ENCODE results near the gene SRRM4.
"Not testable (repeated sequence)": the region's sequence is repeated elsewhere in the genome, so short reads cannot be mapped to it uniquely, and the experiment has no call there.

The SRRM4 gene

GRCh38 chr12:119100933-119101332 is 119.6 kb downstream of the SRRM4 start:
- Mint-ChIP-seq H3K36me3 (no peaks in the 10 kb centered on the region), H3K9me3 (peaks cover 21% of the 10 kb centered on the region), H3K27me3 (no peaks in the 10 kb centered on the region), H3K4me1 (no peaks in the 10 kb centered on the region), H3K27ac (no peak overlapping the region), H3K4me3 (no peak overlapping the region)
- no peak for DNase-seq
- CTCF ChIA-PET: no interaction called here

- Mint-ChIP-seq H3K4me3 (no peak overlapping the region), H3K27me3 (no peaks in the 10 kb centered on the region), H3K4me1 (no peaks in the 10 kb centered on the region), H3K27ac (no peak overlapping the region), H3K36me3 (no peaks in the 10 kb centered on the region), H3K9me3 (peaks cover 18% of the 10 kb centered on the region)
- no peak for DNase-seq
- CTCF ChIA-PET: no interaction called here
Observed at GRCh38 chr12:119102274-119102673, 120.9 kb downstream of the SRRM4 start.

GRCh38 chr12:119102714-119103113 is 121.4 kb downstream of the SRRM4 start:
- H3K4me1 Mint-ChIP-seq: no peaks in the 10 kb centered on the region
- no peak for DNase-seq
- CTCF ChIA-PET: no interaction called here
- no peaks in the 10 kb centered on the region for H3K36me3 Mint-ChIP-seq
- no peak overlapping the region for H3K4me3 Mint-ChIP-seq
- no peak overlapping the region for H3K27ac Mint-ChIP-seq
- no peaks in the 10 kb centered on the region for H3K27me3 Mint-ChIP-seq
- peaks cover 14% of the 10 kb centered on the region for H3K9me3 Mint-ChIP-seq

- H3K36me3 Mint-ChIP-seq, DNase-seq, H3K4me3 Mint-ChIP-seq, H3K27ac Mint-ChIP-seq, H3K4me1 Mint-ChIP-seq, CTCF ChIA-PET, H3K9me3 Mint-ChIP-seq, H3K27me3 Mint-ChIP-seq: not testable (repeated sequence)
Observed at GRCh38 chr12:119104969-119105368, 123.6 kb downstream of the SRRM4 start.

GRCh38 chr12:119113496-119113986 is 132.2 kb downstream of the SRRM4 start:
- no peaks in the 10 kb centered on the region for H3K4me1 Mint-ChIP-seq
- CTCF ChIA-PET: no interaction called here
- H3K36me3 Mint-ChIP-seq: no peaks in the 10 kb centered on the region
- H3K27me3 Mint-ChIP-seq: no peaks in the 10 kb centered on the region
- no peak overlapping the region for H3K4me3 Mint-ChIP-seq
- DNase-seq: no peak
- H3K27ac Mint-ChIP-seq: no peak overlapping the region
- peaks cover 2% of the 10 kb centered on the region for H3K9me3 Mint-ChIP-seq

GRCh38 chr12:119114294-119114693 is 133.0 kb downstream of the SRRM4 start:
- Mint-ChIP-seq H3K4me1 (no peaks in the 10 kb centered on the region), H3K9me3 (peaks cover 2% of the 10 kb centered on the region), H3K4me3 (no peak overlapping the region), H3K27me3 (no peaks in the 10 kb centered on the region), H3K36me3 (no peaks in the 10 kb centered on the region), H3K27ac (no peak overlapping the region)
- DNase-seq: no peak
- CTCF ChIA-PET: interaction anchor here (0.8 to 1.5 kb wide), 2 partner anchors 49 to 299 kb away, joined by 3 to 7 read pairs; no protein-coding TSS in a partner anchor

GRCh38 chr12:119115296-119115905 is 134.1 kb downstream of the SRRM4 start:
- H3K36me3 Mint-ChIP-seq: no peaks in the 10 kb centered on the region
- H3K4me1 Mint-ChIP-seq: no peaks in the 10 kb centered on the region
- CTCF ChIA-PET: interaction anchor here (0.6 to 1.5 kb wide), 2 partner anchors 298 to 306 kb away, joined by 3 to 7 read pairs; no protein-coding TSS in a partner anchor
- H3K9me3 Mint-ChIP-seq: peaks cover 2% of the 10 kb centered on the region
- no peak overlapping the region for H3K27ac Mint-ChIP-seq
- peak; percentile 39 for DNase-seq
- H3K4me3 Mint-ChIP-seq: no peak overlapping the region
- no peaks in the 10 kb centered on the region for H3K27me3 Mint-ChIP-seq

GRCh38 chr12:119117936-119118335 is 136.6 kb downstream of the SRRM4 start:
- CTCF ChIA-PET: interaction anchor here (1.3 kb wide), 1 partner anchor 295 kb away, joined by 3 read pairs; no protein-coding TSS in a partner anchor
- Mint-ChIP-seq H3K27me3 (no peaks in the 10 kb centered on the region), H3K9me3 (no peaks in the 10 kb centered on the region), H3K4me3 (no peak overlapping the region), H3K4me1 (no peaks in the 10 kb centered on the region), H3K36me3 (no peaks in the 10 kb centered on the region), H3K27ac (no peak overlapping the region)
- no peak for DNase-seq

- CTCF ChIA-PET: interaction anchor here (1.3 kb wide), 1 partner anchor 294 kb away, joined by 3 read pairs; no protein-coding TSS in a partner anchor
- no peaks in the 10 kb centered on the region for H3K4me1 Mint-ChIP-seq
- H3K9me3 Mint-ChIP-seq: no peaks in the 10 kb centered on the region
Observed at GRCh38 chr12:119118625-119119024, 137.3 kb downstream of the SRRM4 start.

GRCh38 chr12:119122047-119122446 is 140.7 kb downstream of the SRRM4 start:
- Mint-ChIP-seq H3K4me3 (no peak overlapping the region), H3K27me3 (no peaks in the 10 kb centered on the region), H3K4me1 (no peaks in the 10 kb centered on the region)

More at GRCh38 chr12:119118625-119119024, 137.3 kb downstream of the SRRM4 start:
- Mint-ChIP-seq H3K4me3 (no peak overlapping the region), H3K36me3 (no peaks in the 10 kb centered on the region), H3K27ac (no peak overlapping the region), H3K27me3 (no peaks in the 10 kb centered on the region)
- DNase-seq: no peak

GRCh38 chr12:119122751-119123150 is 141.4 kb downstream of the SRRM4 start:
- Mint-ChIP-seq H3K36me3 (no peaks in the 10 kb centered on the region), H3K4me1 (no peaks in the 10 kb centered on the region), H3K4me3 (no peak overlapping the region), H3K27me3 (no peaks in the 10 kb centered on the region), H3K27ac (no peak overlapping the region), H3K9me3 (no peaks in the 10 kb centered on the region)
- CTCF ChIA-PET: no interaction called here
- DNase-seq: no peak

More at GRCh38 chr12:119122047-119122446, 140.7 kb downstream of the SRRM4 start:
- CTCF ChIA-PET: no interaction called here
- Mint-ChIP-seq H3K27ac (no peak overlapping the region), H3K9me3 (no peaks in the 10 kb centered on the region), H3K36me3 (no peaks in the 10 kb centered on the region)
- no peak for DNase-seq

- Mint-ChIP-seq H3K27ac (no peak overlapping the region), H3K27me3 (no peaks in the 10 kb centered on the region), H3K4me1 (no peaks in the 10 kb centered on the region), H3K4me3 (no peak overlapping the region), H3K36me3 (no peaks in the 10 kb centered on the region), H3K9me3 (peaks cover 10% of the 10 kb centered on the region)
- CTCF ChIA-PET: no interaction called here
- no peak for DNase-seq
Observed at GRCh38 chr12:119128527-119128926, 147.2 kb downstream of the SRRM4 start.

- no peaks in the 10 kb centered on the region for H3K27me3 Mint-ChIP-seq
- peaks cover 14% of the 10 kb centered on the region for H3K9me3 Mint-ChIP-seq
- no peak for DNase-seq
- no peaks in the 10 kb centered on the region for H3K4me1 Mint-ChIP-seq
- no peak overlapping the region for H3K4me3 Mint-ChIP-seq
- no peaks in the 10 kb centered on the region for H3K36me3 Mint-ChIP-seq
- CTCF ChIA-PET: no interaction called here
- no peak overlapping the region for H3K27ac Mint-ChIP-seq
Observed at GRCh38 chr12:119129827-119130434, 148.6 kb downstream of the SRRM4 start.

GRCh38 chr12:119130523-119130922 is 149.2 kb downstream of the SRRM4 start:
- CTCF ChIA-PET: no interaction called here
- no peak for DNase-seq
- Mint-ChIP-seq H3K27me3 (no peaks in the 10 kb centered on the region), H3K9me3 (peaks cover 14% of the 10 kb centered on the region), H3K4me3 (no peak overlapping the region), H3K27ac (no peak overlapping the region), H3K36me3 (no peaks in the 10 kb centered on the region), H3K4me1 (no peaks in the 10 kb centered on the region)
